Stimulated activated naive CD8-positive, alpha-beta T cell treated with anti-CD3 and anti-CD28 coated beads, Interleukin-15, amount 100 ng/mL, for 72 hours (primary cell): Measurements from ENCODE around the gene OR5H1.
"Not testable (repeated sequence)": the region's sequence is repeated elsewhere in the genome, so short reads cannot be mapped to it uniquely, and the experiment has no call there.

Experiments
- ATAC-seq: fragments of 150-1000 bp; cut with Tn5 transposase; 2 replicates; pipeline ENCODE4 v1.10.0; 2021; ENCODE audit warnings: mild to moderate bottlenecking, moderate library complexity
- DNase-seq, 2 donors: peaks; one replicate each; pipeline ENCODE4 v3.0.0; 2021 to 2022
- H3K27ac Mint-ChIP-seq, 2 donors: one replicate each; pipeline ENCODE4 v1.8.0; 2022; ENCODE audit warnings: mild to moderate bottlenecking in 2 of 2, mixed read lengths in 2 of 2, moderate library complexity in 2 of 2
- H3K27me3 Mint-ChIP-seq: one replicate; pipeline ENCODE4 v1.8.0; 2022; ENCODE audit warnings: mixed read lengths
- H3K4me1 Mint-ChIP-seq: one replicate; pipeline ENCODE4 v1.8.0; 2022; ENCODE audit warnings: mild to moderate bottlenecking, mixed read lengths
- H3K4me3 Mint-ChIP-seq, 2 donors: one replicate each; pipeline ENCODE4 v1.8.0; 2022; ENCODE audit warnings: mild to moderate bottlenecking in 2 of 2, mixed read lengths in 2 of 2, moderate library complexity in 1 of 2
- H3K9me3 Mint-ChIP-seq, 2 donors: one replicate each; pipeline ENCODE4 v1.8.0; 2022; ENCODE audit warnings: mixed read lengths in 2 of 2

Gene OR5H1

DNA sequence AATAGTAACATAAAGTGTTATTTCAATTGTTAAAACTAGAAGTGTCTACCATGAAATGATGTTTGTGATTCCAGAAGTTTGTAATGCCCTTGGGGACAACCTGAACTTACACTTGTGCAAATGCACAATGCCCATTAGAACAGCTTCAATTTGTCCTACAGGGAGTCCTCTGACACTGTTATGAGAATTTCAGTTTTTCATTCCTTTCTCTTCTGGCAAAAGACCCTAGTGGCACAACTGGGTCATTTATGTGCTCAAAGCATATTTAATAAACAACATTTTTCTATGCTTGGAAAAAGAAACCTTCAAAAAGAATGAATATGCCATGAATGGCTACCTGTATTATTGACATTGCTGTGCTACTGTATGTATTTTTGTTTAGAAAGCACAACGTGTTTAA lies at the start of gene OR5H1:
OR5H1 (plus strand) TSS at position 301 of the 400 bp plus-strand sequence. CDS start 1,977 bp downstream, outside the sequence.
- Mint-ChIP-seq H3K27ac (no peak within 1 kb of the TSS), H3K27me3 (no peaks in the 10 kb centered on the region), H3K4me1 (no peaks in the 10 kb centered on the region), H3K4me3 (no peak within 1 kb of the TSS), H3K9me3 (no peaks in the 10 kb centered on the region)
- DNase-seq (no peak), ATAC-seq (no peak)

DNA sequence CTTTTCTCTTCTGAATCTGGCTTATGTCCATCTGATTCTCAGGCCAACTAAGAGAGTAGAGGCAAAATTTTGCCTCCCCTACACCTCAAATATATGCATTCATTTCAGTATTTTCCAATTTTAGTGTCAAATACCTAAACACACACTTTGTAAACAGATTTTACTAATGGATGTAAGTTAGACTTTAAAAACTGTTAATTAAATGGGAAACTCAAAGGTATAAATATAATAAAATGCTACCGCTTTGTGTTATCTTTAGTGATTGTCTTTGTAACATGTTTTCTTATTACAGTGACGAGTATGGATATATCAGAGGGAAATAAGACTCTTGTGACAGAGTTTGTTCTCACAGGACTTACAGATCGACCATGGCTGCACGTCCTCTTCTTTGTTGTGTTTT lies 43.6 kb upstream of the OR5H1 start, which contains the start of gene OR5AC2:
OR5AC2 (plus strand) TSS at position 301 of the 400 bp plus-strand sequence; CDS start at position 301, 0 bp downstream.
- no peaks in the 10 kb centered on the region for H3K4me1 Mint-ChIP-seq
- DNase-seq (no peak), ATAC-seq (no peak)
- no peak within 1 kb of the TSS for H3K4me3 Mint-ChIP-seq
- H3K27me3 Mint-ChIP-seq: no peaks in the 10 kb centered on the region
- H3K27ac Mint-ChIP-seq: no peak within 1 kb of the TSS
- no peaks in the 10 kb centered on the region for H3K9me3 Mint-ChIP-seq

DNA sequence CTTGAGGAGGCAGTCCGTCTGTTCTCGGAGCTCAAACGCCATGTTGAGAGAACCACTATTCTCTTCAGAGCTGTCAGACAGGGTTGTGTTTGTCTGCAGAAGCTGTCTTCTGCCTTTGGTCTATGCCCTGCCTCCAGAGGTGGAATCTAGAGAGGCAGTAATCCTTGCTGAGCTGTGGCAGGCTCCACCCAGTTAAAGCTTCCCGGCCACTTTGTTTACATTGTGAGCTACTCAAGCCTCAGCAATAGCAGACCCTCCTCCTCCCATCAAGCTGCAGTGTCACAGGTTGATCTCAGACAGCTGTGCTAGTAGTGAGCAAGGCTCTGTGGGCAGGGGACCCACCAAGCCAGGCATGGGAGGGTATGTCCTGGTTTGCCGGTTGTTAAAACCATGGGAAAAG lies 34.6 kb upstream of the OR5H1 start:
- ATAC-seq: no peak
- H3K27me3 Mint-ChIP-seq: no peaks in the 10 kb centered on the region
- no peak for DNase-seq
- no peak overlapping the region for H3K4me3 Mint-ChIP-seq
- no peaks in the 10 kb centered on the region for H3K4me1 Mint-ChIP-seq
- H3K9me3 Mint-ChIP-seq: peaks cover 0 to 5% of the 10 kb centered on the region in 2 donors
- H3K27ac Mint-ChIP-seq: no peak overlapping the region

DNA sequence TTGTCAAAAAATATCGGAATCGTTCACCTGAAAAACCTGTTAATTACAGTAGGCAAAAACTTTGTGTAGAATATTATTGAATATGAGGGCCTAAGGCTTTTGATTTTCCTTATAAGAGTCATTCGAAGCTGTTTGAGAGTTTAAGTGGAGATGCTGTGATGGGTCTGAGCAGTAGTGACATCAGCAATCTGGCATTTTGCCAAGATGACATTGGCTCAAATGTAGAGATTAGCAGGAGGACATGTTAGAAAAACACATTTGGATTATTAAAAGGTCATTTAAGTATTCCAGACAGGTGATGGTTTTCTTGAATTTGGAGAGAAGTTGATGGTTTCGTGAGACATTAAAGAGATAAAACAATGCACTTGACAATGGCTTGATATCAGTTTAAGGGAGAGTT lies 30.7 kb upstream of the OR5H1 start:
- DNase-seq: no peak
- H3K4me3 Mint-ChIP-seq: no peak overlapping the region
- H3K27me3 Mint-ChIP-seq: no peaks in the 10 kb centered on the region
- H3K4me1 Mint-ChIP-seq: no peaks in the 10 kb centered on the region
- peaks cover 0 to 4% of the 10 kb centered on the region in 2 donors for H3K9me3 Mint-ChIP-seq
- ATAC-seq: no peak
- H3K27ac Mint-ChIP-seq: no peak overlapping the region

DNA sequence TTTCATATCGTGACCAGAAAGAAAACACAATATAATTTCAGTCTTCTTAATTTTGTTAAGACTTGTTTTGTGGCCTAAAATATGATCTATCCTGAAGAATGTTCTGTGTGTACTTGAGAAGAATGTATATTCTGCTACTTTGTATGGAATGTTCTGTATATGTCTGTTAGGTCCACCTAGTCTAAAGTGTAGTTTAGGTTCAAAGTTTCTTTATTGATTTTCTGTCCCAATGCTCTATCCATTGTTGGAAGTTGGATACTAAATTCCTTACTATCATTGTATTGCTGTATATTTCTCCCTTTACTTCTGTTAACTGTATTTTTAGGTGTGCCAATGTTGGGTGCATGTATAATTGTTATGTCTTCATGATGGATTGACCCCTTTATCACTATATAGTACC lies 22.4 kb upstream of the OR5H1 start:
- no peak for ATAC-seq
- Mint-ChIP-seq H3K27me3 (no peaks in the 10 kb centered on the region), H3K27ac (no peak overlapping the region), H3K9me3 (peaks cover 0 to 5% of the 10 kb centered on the region in 2 donors), H3K4me3 (no peak overlapping the region), H3K4me1 (no peaks in the 10 kb centered on the region)
- no peak for DNase-seq

DNA sequence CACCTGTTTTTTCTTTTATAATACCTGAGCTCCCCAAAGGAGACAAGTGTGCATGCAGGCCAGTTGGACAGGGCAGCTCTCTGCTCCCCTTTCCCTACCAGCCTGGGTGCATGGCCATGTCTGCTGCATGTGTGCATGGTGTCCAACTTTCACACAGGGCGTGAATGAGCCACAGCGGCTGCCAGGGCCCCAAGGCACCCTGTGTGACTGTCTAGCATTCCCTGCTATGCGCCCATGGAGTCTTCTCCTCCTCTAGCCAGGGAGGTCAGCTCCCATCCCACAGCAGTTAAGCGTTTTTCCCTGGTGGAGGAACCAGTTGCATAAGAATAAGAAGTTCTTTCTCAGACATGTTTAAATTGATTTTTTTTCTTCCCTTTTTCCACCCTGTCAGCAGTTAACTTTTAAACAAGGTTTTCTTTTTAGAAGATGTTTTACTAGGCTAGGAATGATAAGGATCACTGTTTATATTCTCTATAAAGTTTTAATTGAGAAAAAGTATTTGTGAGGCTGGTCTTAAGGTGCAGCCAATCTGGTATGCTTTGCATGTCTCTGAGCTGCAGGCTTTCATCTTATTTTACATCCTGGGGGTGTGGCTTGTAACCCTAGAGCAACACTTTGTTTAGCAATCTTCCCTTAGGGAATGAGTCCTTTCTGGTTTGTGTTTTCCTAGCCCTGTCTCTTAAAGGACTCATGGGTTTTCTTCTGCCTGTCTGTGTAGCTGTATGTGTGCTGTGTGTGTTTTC lies 20.5 kb upstream of the OR5H1 start:
- Mint-ChIP-seq H3K4me3 (no peak overlapping the region), H3K27ac (peak overlapping the region in 1 of 2 donors; percentile 37), H3K27me3 (no peaks in the 10 kb centered on the region), H3K9me3 (peaks cover 0 to 5% of the 10 kb centered on the region in 2 donors), H3K4me1 (no peaks in the 10 kb centered on the region)
- ATAC-seq (no peak), DNase-seq (no peak)

DNA sequence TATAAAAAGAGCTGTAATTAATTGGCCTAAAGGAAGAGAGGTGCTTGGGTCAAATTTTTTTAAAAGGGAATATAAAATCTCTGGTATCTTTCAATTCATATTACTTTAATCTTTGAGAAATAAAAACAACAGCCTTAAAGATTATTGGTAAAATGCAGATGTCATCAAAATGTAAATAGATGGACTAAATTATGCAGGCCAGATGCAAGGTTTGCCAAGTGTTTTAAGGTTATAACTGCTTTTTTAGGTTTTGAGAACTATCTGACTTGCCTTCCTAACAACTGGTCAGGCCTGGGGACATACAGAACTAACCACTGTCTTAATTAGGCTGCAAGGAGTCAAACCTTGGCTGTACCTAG lies 20.0 kb upstream of the OR5H1 start:
- no peak for ATAC-seq
- DNase-seq: no peak
- Mint-ChIP-seq H3K27ac (peak overlapping the region in 1 of 2 donors; percentile 37), H3K4me3 (no peak overlapping the region), H3K4me1 (no peaks in the 10 kb centered on the region), H3K9me3 (peaks cover 0 to 5% of the 10 kb centered on the region in 2 donors), H3K27me3 (no peaks in the 10 kb centered on the region)

DNA sequence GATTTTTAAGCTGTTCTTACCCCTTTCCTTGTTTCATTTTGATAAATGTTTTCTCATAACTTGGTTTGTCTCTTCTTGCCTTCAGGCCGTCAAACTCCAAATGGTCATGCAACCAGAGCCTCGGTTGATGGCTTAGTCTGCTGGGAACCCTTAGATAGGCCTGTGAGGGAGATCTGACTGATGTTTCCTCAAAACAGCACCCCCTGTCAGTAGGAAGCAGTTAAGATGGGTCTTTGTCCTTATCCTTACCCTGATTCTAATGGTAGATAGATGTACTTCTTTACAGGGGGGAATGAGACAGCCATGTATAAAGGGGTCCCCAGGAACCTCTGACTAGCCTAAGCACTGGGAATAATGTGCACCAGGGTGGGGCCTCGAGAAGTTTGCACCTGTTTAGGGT lies 16.3 kb upstream of the OR5H1 start:
- Mint-ChIP-seq H3K9me3 (peaks cover 0 to 5% of the 10 kb centered on the region in 2 donors), H3K27me3 (no peaks in the 10 kb centered on the region), H3K4me3 (no peak overlapping the region), H3K4me1 (no peaks in the 10 kb centered on the region), H3K27ac (no peak overlapping the region)
- no peak for ATAC-seq
- no peak for DNase-seq

DNA sequence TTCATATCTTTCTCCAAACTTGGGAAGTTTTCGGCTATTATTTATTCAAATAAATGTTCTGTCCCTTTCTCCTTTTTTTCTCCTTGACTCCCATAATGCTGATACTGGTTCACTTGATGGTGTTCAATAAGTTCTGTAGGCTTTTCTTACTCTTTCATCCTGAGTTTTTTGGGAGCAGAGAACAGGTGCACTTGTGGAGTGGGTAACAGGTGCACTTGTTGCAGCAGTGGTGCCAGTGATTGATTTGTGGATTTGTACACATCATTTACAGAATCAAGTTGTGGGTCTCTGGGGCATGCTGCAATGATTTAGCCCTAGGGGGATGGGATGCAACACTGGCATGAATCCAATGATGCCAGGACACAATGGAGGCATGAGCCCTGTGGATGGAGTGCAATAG lies 14.8 kb upstream of the OR5H1 start:
- Mint-ChIP-seq H3K4me1 (no peaks in the 10 kb centered on the region), H3K27me3 (no peaks in the 10 kb centered on the region), H3K4me3 (no peak overlapping the region), H3K27ac (no peak overlapping the region), H3K9me3 (no peaks in the 10 kb centered on the region)
- ATAC-seq: no peak
- DNase-seq: no peak

DNA sequence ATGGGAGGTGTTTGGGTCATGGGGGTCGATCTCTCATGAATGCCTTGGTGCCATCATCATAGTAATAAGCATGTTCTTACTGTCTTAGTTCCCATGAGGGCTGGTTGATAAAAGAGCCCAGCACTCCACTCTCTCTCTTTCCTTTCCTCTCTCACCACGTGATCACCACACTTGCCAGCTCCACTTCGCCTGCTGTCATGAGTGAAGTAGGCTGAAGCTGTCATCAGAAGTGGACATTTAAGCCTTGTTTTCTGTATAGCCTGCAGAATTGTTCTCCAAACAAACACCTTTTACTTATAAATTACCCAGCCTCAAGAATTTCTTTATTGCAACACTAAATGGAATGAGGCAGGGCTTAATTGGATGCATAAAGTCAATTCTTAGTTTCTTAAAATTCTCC lies 6.1 kb downstream of the OR5H1 start:
- H3K9me3 Mint-ChIP-seq: no peaks in the 10 kb centered on the region
- H3K4me3 Mint-ChIP-seq: no peak overlapping the region
- no peaks in the 10 kb centered on the region for H3K4me1 Mint-ChIP-seq
- ATAC-seq: no peak
- H3K27me3 Mint-ChIP-seq: no peaks in the 10 kb centered on the region
- no peak for DNase-seq
- H3K27ac Mint-ChIP-seq: no peak overlapping the region

DNA sequence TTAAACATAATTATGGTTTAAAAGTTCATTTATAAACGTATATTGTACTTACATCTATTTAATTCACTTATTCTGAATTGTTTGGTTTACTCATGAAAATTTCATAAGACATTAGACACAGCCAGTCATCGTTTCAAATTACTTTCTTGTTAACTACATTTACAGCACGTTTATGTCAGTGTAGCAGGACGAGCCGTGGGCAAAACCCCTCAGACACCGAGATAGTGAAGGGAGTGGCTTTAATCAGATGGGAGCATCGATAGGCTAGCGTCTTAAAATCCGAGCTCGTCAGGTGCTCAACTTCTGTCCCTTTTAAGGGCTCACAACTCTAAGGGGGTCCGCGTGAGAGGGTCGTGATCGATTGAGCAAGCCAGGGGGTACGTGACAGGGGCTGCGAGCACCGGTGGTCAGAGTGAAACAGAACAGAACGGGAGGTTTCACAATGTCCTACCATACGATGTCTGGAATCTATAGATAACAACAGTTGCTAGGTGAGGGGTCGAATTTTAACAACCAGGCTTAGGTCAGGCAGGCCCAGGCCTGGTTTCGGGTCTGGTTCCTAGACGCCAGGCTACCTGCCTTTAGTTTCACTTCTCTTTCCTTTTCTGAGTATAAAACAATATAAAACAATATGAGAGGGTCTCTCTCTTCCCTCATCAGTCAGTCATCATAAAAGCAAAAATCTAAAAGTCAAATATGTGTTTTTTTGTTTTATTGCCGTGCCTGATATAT lies 7.5 kb downstream of the OR5H1 start:
- not testable (repeated sequence) for H3K27me3 Mint-ChIP-seq, DNase-seq, ATAC-seq, H3K9me3 Mint-ChIP-seq, H3K4me1 Mint-ChIP-seq, H3K4me3 Mint-ChIP-seq, H3K27ac Mint-ChIP-seq

DNA sequence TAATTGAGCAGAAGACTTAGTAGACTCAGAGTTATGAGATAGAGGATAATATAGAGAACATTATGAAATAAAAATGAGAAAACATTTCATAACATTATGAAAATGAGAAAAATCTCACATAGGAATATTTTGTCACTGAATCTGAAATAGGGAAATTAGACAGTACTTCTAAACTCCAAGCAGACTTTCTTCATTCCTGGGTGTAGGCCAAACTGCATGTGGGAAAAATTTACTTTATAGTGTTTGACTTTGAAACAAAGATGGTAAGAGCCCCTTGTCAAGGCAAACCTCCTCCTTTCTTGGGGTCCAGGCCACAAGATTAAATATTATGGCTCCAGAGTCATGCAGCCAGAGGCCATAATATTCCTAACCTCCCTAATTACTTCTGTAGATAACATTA lies 10.0 kb downstream of the OR5H1 start:
- Mint-ChIP-seq H3K27ac (no peak overlapping the region), H3K4me1 (no peaks in the 10 kb centered on the region), H3K4me3 (no peak overlapping the region), H3K9me3 (no peaks in the 10 kb centered on the region), H3K27me3 (peaks cover 5% of the 10 kb centered on the region)
- DNase-seq (no peak), ATAC-seq (no peak)

DNA sequence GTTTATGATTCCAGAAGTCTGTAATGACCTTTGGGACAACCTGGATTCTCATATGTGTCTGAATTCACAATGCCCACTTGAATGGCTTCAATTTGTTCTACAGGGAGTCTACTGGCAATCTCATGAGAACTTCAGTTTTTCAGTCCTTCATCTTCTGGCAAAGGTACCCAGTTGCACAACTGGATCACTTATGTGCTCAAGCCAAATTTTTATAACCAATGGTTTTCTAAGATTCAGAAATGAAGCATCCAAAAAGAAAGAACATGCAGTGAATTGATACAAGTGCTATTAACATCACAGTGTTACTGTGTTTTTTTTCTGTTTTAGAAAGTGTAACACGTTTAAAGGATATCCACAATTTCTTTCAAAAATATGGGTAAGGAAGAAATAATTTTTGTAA lies 16.7 kb downstream of the OR5H1 start, which contains the start of gene OR5H14:
OR5H14 (plus strand) TSS at position 301 of the 400 bp plus-strand sequence. CDS start 1,907 bp downstream, outside the sequence.
- peaks cover 8% of the 10 kb centered on the region for H3K27me3 Mint-ChIP-seq
- no peaks in the 10 kb centered on the region for H3K4me1 Mint-ChIP-seq
- ATAC-seq (no peak), DNase-seq (no peak)
- no peak within 1 kb of the TSS for H3K4me3 Mint-ChIP-seq
- H3K9me3 Mint-ChIP-seq: peaks cover 1 to 4% of the 10 kb centered on the region in 2 donors
- H3K27ac Mint-ChIP-seq: peak within 1 kb of the TSS in 1 of 2 donors; percentile 80

DNA sequence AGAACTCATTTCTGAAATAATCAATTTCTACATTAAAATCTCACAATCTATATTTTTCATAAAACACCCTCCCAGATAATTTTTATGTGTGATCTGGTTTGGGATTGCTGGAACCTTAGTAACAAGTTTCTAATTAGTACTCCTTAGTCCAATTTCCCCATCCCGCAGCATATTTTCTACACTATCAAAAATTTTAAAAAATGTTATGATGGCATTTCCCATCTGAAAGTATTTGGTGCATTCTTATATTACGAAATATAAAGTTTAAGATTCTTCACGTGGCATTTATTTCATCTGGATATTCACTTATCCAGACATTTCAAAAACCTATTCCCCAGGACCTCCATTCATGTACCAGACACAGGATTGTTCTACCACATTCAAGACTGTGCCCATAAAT lies 18.2 kb downstream of the OR5H1 start:
- no peak overlapping the region for H3K4me3 Mint-ChIP-seq
- peaks cover 12% of the 10 kb centered on the region for H3K27me3 Mint-ChIP-seq
- no peaks in the 10 kb centered on the region for H3K4me1 Mint-ChIP-seq
- DNase-seq: no peak
- H3K9me3 Mint-ChIP-seq: peaks cover 4 to 7% of the 10 kb centered on the region in 2 donors
- ATAC-seq: no peak
- no peak overlapping the region for H3K27ac Mint-ChIP-seq

DNA sequence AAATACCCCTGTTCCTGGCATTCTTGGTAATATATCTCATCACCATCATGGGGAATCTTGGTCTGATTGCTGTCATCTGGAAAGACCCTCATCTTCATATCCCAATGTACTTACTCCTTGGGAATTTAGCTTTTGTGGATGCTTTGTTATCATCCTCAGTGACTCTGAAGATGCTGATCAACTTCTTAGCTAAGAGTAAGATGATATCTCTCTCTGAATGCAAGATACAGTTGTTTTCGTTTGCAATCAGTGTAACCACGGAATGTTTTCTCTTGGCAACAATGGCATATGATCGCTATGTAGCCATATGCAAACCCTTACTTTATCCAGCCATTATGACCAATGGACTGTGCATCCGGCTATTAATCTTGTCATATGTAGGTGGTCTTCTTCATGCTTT lies 18.9 kb downstream of the OR5H1 start:
- H3K27ac Mint-ChIP-seq, H3K4me1 Mint-ChIP-seq, H3K27me3 Mint-ChIP-seq, ATAC-seq, H3K4me3 Mint-ChIP-seq, H3K9me3 Mint-ChIP-seq, DNase-seq: not testable (repeated sequence)

DNA sequence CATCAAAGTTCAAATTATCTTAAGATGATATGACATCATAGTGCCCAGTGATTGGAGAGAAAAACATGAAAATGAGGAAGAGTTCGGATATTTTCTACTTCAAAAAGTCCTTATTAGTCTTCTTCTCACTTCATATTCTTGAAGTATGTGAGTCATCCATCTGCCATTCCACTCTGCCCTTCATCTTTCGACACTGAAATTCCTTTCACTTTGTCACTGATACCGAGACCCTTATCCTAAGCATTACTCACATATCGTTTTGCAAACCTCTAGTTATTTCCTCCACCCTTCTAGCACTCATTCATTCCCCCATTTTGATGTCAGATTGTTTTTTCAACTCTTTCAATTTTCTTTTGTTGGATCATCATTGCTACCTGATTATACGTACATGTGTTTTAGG lies 20.7 kb downstream of the OR5H1 start:
- Mint-ChIP-seq H3K27ac (no peak overlapping the region), H3K4me1 (no peaks in the 10 kb centered on the region), H3K27me3 (peaks cover 6% of the 10 kb centered on the region), H3K4me3 (no peak overlapping the region), H3K9me3 (peaks cover 4 to 7% of the 10 kb centered on the region in 2 donors)
- ATAC-seq: no peak
- DNase-seq: no peak
